Activated T-cell treated with anti-CD3 and anti-CD28 coated beads, Interleukin-2, amount 50 U/mL, for 72 hours (primary cell): ENCODE data around the gene RBM38. TPM values are rescaled to one million over a fixed set of nuclear protein-coding genes. Genes with fewer than 3 reads are reported as not detected.
A peak's percentile ranks its signal among the peaks of the same experiment; 100 is the strongest.

Experiments used
- ATAC-seq, 2 donors: fragments of 150-1000 bp; cut with Tn5 transposase; replicated peaks in 1 of 2; 2 replicates each; pipeline ENCODE4 v1.10.0; 2021; ENCODE audit warnings: moderate library complexity in 2 of 2, mild to moderate bottlenecking in 1 of 2
- DNase-seq, 2 donors: peaks; one replicate each; pipeline ENCODE4 v3.0.0; 2021 to 2022; ENCODE audit warnings: mixed read lengths in 1 of 2
- H3K27ac Mint-ChIP-seq: one replicate; pipeline ENCODE4 v1.8.0; 2022; ENCODE audit warnings: mild to moderate bottlenecking, moderate library complexity, mixed read lengths
- H3K27me3 Mint-ChIP-seq: one replicate; pipeline ENCODE4 v1.8.0; 2022; ENCODE audit warnings: low read depth, mixed read lengths
- H3K36me3 Mint-ChIP-seq, 2 donors: one replicate each; pipeline ENCODE4 v1.8.0; 2022; ENCODE audit warnings: mixed read lengths in 2 of 2, mild to moderate bottlenecking in 1 of 2; ENCODE audit not compliant: insufficient read depth in 2 of 2
- H3K4me1 Mint-ChIP-seq: one replicate; pipeline ENCODE4 v1.8.0; 2022; ENCODE audit warnings: low read depth, mixed read lengths
- H3K4me3 Mint-ChIP-seq, 2 donors: one replicate each; pipeline ENCODE4 v1.8.0; 2022; ENCODE audit warnings: mild to moderate bottlenecking in 2 of 2, mixed read lengths in 2 of 2, moderate library complexity in 2 of 2
- H3K9me3 Mint-ChIP-seq, 2 donors: one replicate each; pipeline ENCODE4 v1.8.0; 2022; ENCODE audit warnings: mixed read lengths in 2 of 2
- total RNA-seq, 2 donors: library from RNA; stranded (reverse); gene quantifications; one replicate each; pipeline ENCODE4 v1.2.3, GENCODE V29; 2022

The RBM38 gene
- total RNA-seq, 2 donors from 2014 or later = 61.4 to 79.8 TPM

DNA sequence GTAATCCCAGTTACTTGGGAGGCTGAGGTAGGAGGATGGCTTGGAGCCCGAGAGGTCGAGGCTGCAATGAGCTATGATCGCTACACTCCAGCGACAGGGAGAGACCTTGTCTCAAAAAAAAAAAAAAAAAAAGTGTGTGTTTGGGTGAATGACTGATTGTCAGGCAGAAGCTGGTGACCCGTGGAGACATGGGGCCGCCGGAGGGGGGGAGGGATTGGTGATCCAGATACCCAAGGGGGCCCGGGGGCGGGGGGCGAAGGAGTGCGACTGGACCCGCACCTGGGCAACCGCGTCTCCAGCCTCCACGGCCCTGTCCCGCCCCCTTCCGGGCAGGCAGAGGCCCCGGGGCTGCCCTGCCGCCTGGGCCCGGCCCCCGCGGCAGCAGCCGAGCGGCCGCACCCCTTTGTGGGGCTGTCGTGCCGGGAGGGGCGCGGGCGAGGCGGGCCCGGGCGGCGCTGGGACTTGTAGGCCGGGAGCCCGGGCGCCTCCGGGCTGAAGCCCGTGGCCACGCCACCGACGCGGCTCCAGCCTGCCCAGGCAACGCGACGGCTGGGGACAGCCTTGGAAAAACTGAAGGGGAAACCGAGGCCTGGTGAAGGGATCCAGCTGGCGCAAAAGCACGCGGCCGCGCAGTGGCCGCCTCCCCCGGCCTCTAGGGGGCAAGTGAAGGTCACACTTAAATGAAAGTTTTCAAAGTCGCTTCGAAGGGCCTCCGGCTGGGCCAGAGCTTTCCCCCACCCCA is 2.1 kb upstream of the RBM38 start:
- DNase-seq = peak; percentile 64 to 74
- peak; percentile 16 to 34 for ATAC-seq
- H3K36me3 Mint-ChIP-seq = peaks cover 4 to 9% of the 10 kb centered on the region in 2 donors

DNA sequence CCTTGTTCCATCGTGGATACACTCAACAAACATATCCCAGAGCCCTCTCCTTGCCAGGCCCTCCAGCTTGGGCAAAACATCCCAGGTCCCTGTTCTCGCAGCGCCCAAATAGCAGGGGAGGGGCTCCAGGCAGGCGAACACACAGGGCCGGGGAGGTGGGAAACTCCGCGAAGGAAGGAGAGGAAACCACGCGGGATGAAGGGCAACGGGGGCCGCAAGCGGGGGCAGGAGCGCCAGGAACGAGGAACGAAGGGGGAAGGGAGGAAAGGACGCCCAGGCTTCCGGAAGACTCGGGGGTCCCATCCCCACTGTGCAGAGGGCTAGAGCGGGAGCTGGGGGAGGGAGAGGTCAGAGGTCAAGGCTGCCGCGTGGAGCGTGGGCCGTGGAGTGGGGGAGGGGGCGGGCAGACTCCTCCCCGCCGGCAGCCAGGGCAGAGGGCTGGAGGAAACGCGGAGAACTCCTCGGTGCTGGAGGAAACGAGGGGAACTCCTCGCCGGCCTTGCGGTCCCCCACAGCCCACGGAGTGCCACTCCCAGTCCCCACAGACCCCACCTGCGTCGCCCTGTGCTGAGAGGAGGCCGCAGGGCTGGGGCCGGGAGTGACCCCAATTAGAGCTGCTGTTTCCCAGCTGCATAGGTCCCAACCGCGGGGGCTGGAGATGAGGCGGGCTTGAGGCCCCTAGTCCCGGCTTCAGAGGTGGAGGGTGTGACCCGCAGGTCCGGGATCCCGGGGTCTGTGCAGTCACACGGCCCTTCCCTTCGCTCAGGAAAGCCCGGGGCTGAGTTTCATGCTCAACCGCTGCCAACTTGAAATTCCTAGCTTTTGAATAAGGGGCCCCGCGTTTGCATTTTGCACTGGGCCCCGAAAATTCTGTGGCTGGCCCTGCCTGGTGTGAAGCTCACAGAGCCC is 1.2 kb upstream of the RBM38 start:
- Mint-ChIP-seq H3K4me1 (peaks cover 36% of the 10 kb centered on the region), H3K9me3 (no peaks in the 10 kb centered on the region), H3K4me3 (peak overlapping the region; percentile 96), H3K27me3 (no peaks in the 10 kb centered on the region), H3K27ac (peak overlapping the region; percentile 88), H3K36me3 (peaks cover 7 to 11% of the 10 kb centered on the region in 2 donors)
- ATAC-seq (peak; percentile 11 to 14), DNase-seq (peak; percentile 67 to 70)

More for the DNA sequence above, 2.1 kb upstream of the RBM38 start:
- Mint-ChIP-seq H3K27me3 (no peaks in the 10 kb centered on the region), H3K27ac (peak overlapping the region; percentile 88), H3K4me1 (peaks cover 27% of the 10 kb centered on the region), H3K4me3 (peak overlapping the region; percentile 96), H3K9me3 (no peaks in the 10 kb centered on the region)

DNA sequence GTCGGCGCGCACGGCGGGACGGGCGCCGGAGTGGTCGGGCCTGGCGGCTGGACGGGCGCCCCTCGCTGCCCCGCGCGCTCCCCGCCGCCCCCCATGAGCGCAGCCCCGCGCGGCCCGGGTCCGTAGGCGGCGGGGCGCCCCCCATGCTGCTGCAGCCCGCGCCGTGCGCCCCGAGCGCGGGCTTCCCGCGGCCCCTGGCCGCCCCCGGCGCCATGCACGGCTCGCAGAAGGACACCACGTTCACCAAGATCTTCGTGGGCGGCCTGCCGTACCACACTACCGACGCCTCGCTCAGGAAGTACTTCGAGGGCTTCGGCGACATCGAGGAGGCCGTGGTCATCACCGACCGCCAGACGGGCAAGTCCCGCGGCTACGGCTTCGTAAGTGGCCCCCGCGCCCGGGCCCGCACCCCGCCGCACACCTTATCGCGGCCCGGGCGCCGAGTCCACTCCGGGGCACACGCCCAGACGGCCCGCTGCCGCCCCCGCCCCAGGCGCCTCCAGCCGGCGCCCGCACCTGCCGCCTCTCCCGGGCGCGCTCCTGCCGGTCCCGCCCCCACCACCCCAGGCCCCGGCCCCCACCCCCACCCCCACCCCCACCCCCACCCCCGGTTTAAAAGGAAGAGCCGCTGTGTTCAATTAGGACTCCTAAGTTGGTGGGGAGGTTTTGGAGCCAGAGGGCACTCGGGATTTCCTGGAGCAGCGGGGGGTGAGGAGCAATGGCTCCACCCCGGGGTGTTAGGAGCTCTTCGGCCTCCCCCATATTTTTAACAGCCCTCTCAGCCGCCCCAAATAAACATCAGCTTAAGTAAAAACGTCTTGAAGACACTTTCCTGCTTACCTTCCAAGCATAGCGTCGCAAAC is 474 bp downstream of the RBM38 start:
- DNase-seq = peak; percentile 49 to 53
- Mint-ChIP-seq H3K4me3 (peak overlapping the region; percentile 96 to 97), H3K9me3 (no peaks in the 10 kb centered on the region), H3K4me1 (peaks cover 50% of the 10 kb centered on the region), H3K27ac (peak overlapping the region; percentile 77), H3K27me3 (no peaks in the 10 kb centered on the region), H3K36me3 (peaks cover 9 to 13% of the 10 kb centered on the region in 2 donors)
- ATAC-seq = peak; percentile 23 to 25

- Mint-ChIP-seq H3K27me3 (no peaks in the 10 kb centered on the region), H3K9me3 (no peaks in the 10 kb centered on the region), H3K36me3 (peaks cover 10 to 14% of the 10 kb centered on the region in 2 donors), H3K4me3 (peak overlapping the region; percentile 96 to 97), H3K4me1 (peaks cover 61% of the 10 kb centered on the region), H3K27ac (peak overlapping the region; percentile 77)
- DNase-seq (peak; percentile 82 to 87), ATAC-seq (peak; percentile 59 to 65)
Observed at GRCh38 chr20:57392512-57393271, 1.5 kb downstream of the RBM38 start.

- Mint-ChIP-seq H3K36me3 (peaks cover 13 to 17% of the 10 kb centered on the region in 2 donors), H3K4me1 (peaks cover 68% of the 10 kb centered on the region), H3K9me3 (no peaks in the 10 kb centered on the region), H3K27ac (peak overlapping the region; percentile 52), H3K4me3 (peak overlapping the region; percentile 96 to 97), H3K27me3 (no peaks in the 10 kb centered on the region)
- ATAC-seq (no peak), DNase-seq (no peak)
Observed at GRCh38 chr20:57393321-57394120, 2.3 kb downstream of the RBM38 start.

DNA sequence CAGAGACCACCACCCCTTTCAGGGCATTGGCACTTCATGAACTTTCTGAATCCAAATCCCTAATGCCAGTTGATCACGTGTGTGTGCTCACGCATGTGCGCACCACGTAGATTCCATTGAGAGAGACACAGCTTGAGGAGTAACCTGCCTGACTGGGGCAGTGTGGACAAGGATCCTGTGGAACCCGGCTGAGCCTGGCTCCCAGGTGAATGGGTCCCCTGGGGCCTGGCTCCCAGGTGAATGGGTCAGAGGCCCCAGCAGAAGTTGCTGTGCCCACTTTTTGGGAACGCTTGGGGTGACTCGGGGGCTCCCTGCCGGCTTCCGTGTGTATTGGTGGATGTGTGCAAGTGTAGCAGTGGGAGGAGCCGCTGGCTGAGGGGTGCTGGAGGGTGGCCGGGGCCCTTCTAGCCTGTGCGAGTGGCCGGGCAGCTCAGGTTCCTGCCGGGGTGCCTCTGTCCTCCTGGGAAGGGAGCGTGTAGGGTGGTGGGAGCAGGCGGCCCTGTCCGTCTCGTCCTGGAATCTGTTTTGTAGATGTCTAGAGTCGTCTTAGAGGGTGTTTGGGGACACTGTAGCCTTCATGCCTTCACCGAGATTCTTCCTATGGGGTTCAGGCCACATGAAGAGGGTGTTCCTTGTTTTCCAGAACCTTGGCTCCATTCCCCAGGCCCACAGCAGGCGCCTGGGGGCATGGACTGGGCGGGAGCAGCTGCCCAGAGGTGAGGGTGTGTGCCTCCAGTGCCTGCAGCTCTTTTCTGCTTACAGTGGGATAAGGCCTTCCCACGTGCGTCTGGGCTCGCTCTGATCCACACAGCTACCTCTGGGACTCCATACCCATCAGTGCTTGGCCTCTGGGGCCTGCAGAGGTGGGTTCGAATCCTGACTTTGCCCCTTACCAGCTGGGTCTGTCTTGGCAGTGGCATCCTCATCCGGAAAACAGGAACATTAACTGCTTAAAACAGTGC is 3.2 kb downstream of the RBM38 start:
- no peak for DNase-seq
- ATAC-seq = no peak

GRCh38 chr20:57395111-57395966 is 4.1 kb downstream of the RBM38 start:
- H3K36me3 Mint-ChIP-seq = peaks cover 13 to 24% of the 10 kb centered on the region in 2 donors
- peaks cover 79% of the 10 kb centered on the region for H3K4me1 Mint-ChIP-seq
- DNase-seq (no peak), ATAC-seq (no peak)
- H3K9me3 Mint-ChIP-seq = no peaks in the 10 kb centered on the region
- H3K27me3 Mint-ChIP-seq = no peaks in the 10 kb centered on the region
- peak overlapping the region in 1 of 2 donors; percentile 12 for H3K4me3 Mint-ChIP-seq
- H3K27ac Mint-ChIP-seq = no peak overlapping the region

More for the DNA sequence above, 3.2 kb downstream of the RBM38 start:
- Mint-ChIP-seq H3K27ac (no peak overlapping the region), H3K36me3 (peaks cover 13 to 21% of the 10 kb centered on the region in 2 donors), H3K4me3 (peak overlapping the region; percentile 96 to 97), H3K27me3 (no peaks in the 10 kb centered on the region), H3K4me1 (peaks cover 76% of the 10 kb centered on the region), H3K9me3 (no peaks in the 10 kb centered on the region)

GRCh38 chr20:57396212-57396983 is 5.2 kb downstream of the RBM38 start:
- ATAC-seq (no peak), DNase-seq (no peak)
- H3K27me3 Mint-ChIP-seq = no peaks in the 10 kb centered on the region
- no peaks in the 10 kb centered on the region for H3K9me3 Mint-ChIP-seq
- peak overlapping the region; percentile 64 for H3K27ac Mint-ChIP-seq
- peaks cover 83% of the 10 kb centered on the region for H3K4me1 Mint-ChIP-seq
- H3K36me3 Mint-ChIP-seq = peaks cover 13 to 27% of the 10 kb centered on the region in 2 donors
- peak overlapping the region; percentile 81 to 95 for H3K4me3 Mint-ChIP-seq

GRCh38 chr20:57396984-57397692 is 5.9 kb downstream of the RBM38 start:
- peak in 1 of 2 donors; percentile 2 for ATAC-seq
- H3K9me3 Mint-ChIP-seq = no peaks in the 10 kb centered on the region

More at GRCh38 chr20:57396984-57397692, 5.9 kb downstream of the RBM38 start:
- no peaks in the 10 kb centered on the region for H3K27me3 Mint-ChIP-seq
- H3K27ac Mint-ChIP-seq = peak overlapping the region; percentile 88
- peak; percentile 21 to 44 for DNase-seq
- peaks cover 14 to 30% of the 10 kb centered on the region in 2 donors for H3K36me3 Mint-ChIP-seq
- H3K4me1 Mint-ChIP-seq = peaks cover 90% of the 10 kb centered on the region
- H3K4me3 Mint-ChIP-seq = peak overlapping the region; percentile 81 to 95
